HG03432 (cell line): Measurements from ENCODE around the gene FKBP1B.
"Not testable (repeated sequence)": the region's sequence is repeated elsewhere in the genome, so short reads cannot be mapped to it uniquely, and the experiment has no call there.

Source experiments
- ATAC-seq: cut with Tn5 transposase; IDR thresholded peaks from one replicate; pipeline ENCODE4 v1.9.1; 2021; ENCODE audit warnings: mild to moderate bottlenecking, moderate library complexity; ENCODE audit not compliant: unreplicated experiment

FKBP1B gene

DNA sequence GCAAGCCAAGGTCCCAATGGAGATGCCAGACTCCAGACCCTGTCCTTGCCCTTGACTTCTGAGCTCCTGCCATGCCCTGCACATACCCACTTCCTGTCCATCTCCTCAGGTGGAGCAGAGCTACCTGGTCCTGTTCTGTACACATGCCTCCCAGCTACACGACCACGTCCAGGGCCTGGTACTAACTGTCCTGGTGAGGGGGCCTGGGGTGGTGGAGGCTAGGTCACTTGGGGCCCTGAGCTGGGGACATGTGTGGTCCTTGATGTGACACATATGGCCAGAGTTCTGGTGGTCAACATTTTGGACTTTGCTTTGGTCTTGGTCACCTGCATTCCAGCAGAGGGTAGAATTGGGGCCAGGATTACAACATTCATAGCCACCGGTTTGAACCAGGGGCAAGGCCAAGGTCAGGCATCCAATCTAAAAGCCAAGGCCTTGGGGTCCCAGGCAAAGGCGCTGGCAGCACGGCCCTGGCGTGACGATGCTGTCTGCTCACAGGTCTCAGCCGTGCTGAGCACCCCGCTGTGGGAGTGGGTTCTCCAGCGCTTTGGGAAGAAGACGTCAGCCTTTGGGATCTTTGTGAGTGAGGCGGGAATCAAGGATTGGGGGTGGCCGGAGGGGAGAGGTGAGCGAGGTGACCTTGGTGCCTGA lies 27.1 kb upstream of the FKBP1B start:
- ATAC-seq: no peak

DNA sequence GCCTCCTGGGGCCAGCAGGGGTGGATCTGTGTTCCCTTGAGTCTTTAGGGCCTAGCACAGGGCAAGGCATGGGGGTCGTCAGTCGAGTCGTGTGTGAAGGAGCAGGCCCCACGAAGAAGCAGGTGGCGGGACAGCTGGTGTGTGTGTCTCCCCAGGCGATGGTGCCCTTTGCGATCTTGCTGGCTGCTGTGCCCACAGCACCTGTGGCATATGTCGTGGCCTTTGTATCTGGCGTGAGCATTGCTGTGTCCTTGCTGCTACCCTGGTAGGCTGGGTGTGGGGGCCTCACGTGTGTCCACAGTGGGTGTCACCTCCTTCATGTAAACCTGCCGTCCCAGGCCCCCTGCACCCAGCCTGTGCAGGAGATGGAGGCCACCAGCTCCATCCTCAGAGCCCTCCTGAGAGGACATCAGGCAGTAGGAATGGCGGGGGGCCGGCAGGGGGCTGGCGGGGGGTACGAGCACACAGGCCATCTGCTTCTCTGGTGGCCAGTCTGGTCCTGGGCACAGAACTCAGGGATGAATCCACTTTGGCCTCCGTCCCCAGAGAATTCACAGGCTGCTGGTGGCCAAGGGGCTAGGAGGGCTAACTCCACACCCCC lies 26.5 kb upstream of the FKBP1B start:
- ATAC-seq: no peak

DNA sequence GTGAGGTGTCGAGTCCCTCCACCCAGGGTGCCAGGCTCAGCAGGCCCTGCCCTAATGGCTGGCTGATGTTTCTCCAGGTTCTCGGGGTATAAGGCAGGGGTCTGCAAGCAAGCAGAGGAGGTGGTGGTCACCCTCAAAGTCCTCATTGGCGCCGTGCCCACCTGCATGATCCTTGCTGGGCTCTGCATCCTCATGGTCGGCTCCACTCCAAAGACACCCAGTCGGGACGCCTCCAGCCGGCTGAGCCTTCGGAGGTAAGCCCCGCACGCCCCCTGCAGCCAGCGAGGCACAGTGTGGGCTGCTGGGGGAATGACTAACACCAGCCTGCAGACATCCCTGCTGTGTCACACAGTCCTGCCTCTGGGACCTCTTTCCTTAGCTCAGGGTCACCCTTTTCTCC lies 25.5 kb upstream of the FKBP1B start:
- ATAC-seq: no peak

DNA sequence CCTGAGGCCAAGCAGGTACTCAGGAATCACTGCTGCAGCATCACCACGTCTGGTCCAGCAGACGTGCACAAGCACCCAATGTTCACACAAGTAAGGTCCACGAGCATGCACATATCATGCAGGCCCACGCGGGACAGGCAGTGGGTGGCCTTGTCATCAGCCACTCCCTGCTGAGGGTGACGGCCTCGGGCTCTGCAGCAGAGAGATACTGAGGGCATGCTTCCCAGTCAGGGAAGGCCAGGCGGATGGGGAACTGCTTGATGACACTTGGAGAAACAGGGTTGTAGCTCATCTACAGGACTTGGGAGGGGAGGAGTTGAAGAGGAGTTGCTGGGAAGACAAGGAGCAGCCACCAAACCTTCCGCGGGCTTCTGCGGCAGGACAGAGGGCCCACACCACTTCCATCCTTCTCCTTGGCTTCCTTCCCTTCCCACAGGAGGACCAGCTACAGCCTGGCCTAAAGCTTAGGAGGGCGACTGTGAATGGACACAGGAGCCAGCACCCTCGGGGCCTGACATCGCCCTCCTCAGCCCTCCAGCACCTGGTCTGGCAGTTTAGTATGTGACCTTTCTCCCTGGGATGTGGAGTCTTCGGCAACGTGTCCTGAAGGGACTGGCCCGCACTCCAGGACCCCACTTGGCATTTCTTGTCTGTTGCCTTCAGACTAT lies 24.4 kb upstream of the FKBP1B start:
- ATAC-seq: no peak

GRCh38 chr2:24026233-24026632 lies 23.3 kb upstream of the FKBP1B start:
- no peak for ATAC-seq

DNA sequence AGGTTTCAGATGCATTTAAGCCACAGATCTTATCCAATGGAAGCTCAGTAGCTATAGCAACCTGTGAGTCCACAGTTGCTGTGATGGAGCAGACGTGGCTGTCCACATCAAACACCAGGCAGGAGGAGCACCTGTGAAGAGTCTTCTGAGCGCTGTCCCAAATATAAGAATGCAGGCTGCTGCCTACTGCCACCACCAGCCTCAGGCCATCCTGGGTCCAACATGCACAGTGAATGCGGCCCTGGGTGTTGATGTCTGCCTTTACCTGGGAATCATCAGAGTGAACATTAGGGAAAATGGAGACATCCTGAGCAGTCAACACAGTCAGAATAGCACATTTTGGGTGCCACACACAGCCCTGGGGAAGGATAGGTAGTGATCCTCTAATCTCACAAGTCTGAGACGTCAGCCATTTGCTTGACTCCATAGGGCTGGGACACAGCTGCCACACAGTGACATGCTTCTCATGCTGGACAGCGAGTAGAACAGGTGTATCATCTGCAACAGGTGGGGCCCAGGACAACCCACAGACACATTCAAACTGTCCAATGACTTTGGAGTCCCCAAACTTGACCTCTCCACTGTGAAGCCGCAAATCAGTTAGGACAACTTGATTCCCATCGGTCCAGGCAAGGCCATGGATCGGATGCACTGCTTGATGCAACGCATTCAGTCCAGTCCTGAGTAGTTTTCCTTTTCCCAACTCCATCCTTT lies 10.6 kb upstream of the FKBP1B start:
- no peak for ATAC-seq

DNA sequence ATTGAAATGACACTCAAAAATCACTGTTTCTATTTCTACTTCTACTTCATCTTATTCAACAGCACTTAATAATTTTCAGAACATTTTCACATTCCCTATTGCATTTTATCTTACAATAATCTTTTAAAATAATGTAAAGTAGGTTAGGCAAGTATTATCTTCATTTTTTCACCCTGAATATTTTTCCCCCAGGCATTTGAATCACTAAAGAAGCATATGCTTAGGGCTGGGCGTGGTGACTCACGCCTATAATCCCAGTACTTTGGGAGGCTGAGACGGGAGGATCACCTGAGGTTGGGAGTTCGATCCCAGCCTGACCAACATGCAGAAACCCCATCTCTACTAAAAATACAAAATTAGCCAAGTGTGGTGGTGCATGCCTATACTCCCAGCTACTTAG lies 9.0 kb upstream of the FKBP1B start:
- ATAC-seq: no peak

GRCh38 chr2:24043133-24043532 lies 6.4 kb upstream of the FKBP1B start:
- not testable (repeated sequence) for ATAC-seq

DNA sequence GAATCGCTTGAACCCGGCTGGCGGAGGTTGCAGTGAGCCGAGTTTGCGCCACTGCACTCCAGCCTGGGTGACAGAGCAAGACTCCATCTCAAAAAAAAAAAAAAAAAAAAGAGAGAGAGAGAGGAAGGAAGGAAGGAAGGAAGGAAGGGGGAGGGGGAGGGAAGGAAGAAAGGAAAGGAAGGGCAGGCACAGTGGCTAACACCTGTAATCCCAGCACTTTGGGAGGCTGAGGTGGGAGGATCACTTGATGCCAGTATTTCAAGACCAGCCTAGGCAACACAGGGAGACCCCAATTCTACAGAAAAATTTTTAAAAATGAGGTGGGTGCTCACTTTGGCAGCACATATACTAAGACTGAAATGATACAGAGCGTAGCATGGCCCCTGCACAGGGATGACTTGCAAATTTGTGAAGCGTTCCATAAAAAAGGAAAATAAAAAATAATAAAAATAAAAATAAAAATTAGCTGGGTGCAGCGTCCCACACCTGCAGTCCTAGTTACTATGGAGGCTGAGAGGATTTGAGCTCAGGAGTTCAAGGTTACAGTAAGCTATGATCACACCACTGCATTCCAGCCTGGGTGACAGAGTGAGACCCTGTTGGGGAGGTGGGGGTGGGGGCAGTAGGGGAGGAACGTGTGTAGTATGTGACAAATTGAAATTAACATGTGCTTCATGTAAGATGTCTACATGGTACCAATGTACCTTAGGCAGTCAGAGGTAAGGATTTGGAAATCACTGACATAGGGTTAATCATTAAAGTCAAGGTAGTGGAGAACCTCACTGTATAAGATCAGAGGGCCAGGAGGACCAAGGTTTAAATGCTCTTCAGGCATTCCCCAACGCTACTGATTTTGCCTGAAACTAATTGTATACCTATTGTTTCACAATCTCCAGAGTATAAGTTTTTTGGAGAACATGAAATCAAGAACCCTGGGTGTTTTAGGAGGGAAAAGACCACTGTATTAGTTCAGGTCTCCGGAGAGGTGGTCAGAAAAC lies 3.7 kb upstream of the FKBP1B start:
- ATAC-seq: no peak

GRCh38 chr2:24046599-24046929 lies 3.0 kb upstream of the FKBP1B start:
- ATAC-seq: no peak

- peak; percentile 98 for ATAC-seq
Observed at GRCh38 chr2:24046930-24047702, 2.4 kb upstream of the FKBP1B start, which contains the start of gene WDCP. TSS of gene WDCP (minus strand) at chr2:24047391. CDS start at chr2:24039494, 7,897 bp downstream.

DNA sequence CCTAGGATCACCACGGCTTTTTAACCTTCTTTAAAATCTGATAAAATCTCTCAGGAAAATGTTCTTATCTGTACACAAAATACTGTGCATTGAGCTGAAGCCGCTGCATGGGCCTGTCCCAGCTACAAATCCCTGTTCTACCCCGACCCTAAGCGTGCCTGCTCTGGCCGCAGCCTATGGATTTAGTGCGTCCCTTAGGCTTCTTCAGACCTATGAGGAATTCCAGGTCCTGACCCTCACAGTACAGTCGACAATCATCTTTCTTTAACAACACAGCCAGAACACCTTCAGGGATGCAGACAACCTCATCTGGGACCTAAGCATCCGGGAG lies 1.9 kb upstream of the FKBP1B start:
- no peak for ATAC-seq

DNA sequence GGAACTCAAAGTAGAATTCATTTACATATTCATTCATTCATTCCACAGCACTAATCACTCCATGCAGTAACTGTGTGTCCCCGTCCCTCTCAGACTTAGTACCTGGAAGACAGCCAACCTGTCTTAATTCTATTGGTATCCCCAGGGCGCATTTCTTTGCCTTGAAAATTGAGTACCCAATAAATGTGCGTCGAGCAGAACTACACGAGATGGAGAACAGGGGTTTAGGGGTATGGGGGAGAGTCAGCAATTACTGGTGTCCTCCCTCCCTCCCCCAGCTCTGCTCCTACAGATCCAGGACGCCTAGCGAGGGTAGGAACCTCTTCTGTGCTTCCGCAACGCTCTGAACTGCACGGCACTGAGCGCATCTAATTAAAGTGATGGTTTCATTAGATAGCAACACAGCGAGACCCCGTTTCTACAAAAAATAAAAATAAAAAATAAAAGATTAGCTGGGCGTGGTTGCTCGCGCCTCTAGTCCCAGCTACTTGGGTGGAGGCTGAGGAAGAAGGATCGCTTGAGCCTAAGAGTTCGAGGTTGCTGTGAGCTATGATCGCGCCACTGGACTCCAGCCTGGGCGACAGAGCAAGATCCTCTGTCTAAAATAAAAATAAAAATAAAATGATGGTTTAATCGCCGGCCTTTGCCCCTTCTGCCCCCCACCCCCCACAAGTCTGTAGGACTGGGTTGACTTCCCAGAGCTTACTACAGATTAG lies 614 bp upstream of the FKBP1B start:
- ATAC-seq: no peak

- ATAC-seq: no peak
Observed at GRCh38 chr2:24050041-24050979, 769 bp downstream of the FKBP1B start.

DNA sequence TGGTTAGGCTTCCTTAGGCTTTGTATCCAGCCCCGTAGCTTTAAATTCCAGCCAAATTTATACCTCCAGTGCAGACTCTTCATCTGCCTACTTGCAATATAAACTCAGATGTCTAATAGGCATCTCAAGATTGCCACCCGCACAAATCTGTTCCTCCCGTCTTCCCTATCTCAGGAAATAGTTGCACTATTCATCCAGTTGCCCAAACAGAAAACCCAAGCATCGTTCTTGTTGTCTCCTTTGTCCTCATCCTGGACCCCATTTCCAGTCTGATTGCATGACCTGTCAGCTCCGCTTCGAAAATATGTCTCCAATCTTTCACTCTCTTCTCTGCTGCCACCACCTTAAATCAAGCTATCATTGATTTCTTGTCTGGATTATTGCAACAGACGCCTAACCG lies 2.3 kb downstream of the FKBP1B start:
- no peak for ATAC-seq

GRCh38 chr2:24052951-24053350 lies 3.4 kb downstream of the FKBP1B start:
- ATAC-seq: no peak

DNA sequence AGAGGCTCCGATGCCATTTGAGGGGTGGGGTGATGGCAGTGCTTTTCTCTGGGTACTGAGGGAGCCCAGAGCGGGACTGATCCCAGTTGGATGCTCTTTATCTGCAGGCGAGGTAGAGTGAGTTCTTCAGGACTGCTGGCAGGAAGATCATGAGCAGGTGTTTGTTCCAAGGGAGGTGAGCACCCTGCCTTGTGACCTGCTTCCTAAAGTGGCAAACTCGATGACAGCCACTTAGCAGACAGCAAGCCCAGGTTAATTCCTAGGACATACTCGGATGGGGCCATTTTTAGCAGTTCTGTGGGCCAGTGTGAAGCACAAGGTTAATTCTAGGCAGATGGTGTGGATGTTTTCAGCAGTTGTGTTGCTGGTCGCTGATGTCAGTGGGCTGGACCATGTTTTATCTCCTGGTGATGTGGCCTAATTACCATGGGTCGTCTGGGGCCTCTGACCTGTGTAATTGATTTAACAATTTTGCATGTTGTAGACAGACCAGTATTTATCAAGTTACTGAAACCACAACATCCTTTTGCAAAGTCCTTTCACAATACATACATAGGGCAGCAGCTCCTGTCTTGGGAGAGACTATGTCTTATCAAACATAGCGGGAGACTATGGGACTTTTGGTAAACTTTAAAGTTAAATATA lies 4.9 kb downstream of the FKBP1B start:
- ATAC-seq: no peak

DNA sequence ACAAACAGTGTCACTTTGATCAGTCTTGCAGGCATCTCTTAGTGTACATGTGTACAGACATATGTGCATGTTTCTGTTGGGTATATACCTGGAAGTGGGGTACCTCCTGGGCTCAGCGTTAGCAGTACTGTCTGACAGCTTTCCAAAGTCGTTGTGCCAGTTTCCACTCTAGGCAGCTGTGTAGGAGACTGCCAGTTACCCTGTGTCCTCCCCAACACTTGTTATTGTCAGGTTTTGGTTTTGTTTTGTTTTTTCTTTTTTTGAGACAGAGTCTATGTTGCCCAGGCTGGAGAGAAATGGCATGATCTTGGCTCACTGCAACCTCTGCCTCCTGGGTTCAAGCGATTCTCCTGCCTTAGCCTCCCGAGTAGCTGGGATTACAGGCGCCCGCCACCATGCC lies 6.2 kb downstream of the FKBP1B start:
- no peak for ATAC-seq
